GM20000 (cell line): ENCODE measurements around the gene MUTYH.

Experiments
- DNase-seq: peaks from one replicate; pipeline ENCODE4 v3.0.0; 2012; ENCODE audit warnings: low spot score
- TF ChIP-seq, protein P1 (sequence below): IDR thresholded peaks from 2 replicates; pipeline ENCODE4 v1.5.1; 2012; ENCODE audit warnings: mild to moderate bottlenecking, control low read depth; ENCODE audit errors: extremely low read depth, missing control alignments

The MUTYH gene

DNA sequence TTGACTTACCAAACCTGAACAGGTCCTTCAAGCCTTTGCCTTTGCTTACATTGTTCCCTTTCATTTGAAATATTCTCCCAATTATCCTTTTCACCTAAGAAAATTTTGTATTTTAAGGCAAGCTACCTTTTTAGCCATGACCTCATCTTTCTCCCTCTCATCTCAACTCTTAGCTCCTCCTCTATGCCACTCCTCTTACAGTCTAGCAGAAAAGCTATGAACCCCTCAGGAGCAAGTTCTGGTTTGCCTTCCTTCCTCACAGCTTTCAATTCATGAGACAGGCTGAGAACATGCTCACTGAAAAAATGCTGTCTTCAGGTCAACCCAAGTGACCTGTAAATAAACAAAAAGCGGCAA lies 8.3 kb upstream of the MUTYH start:
- TF ChIP-seq, protein P1, sequence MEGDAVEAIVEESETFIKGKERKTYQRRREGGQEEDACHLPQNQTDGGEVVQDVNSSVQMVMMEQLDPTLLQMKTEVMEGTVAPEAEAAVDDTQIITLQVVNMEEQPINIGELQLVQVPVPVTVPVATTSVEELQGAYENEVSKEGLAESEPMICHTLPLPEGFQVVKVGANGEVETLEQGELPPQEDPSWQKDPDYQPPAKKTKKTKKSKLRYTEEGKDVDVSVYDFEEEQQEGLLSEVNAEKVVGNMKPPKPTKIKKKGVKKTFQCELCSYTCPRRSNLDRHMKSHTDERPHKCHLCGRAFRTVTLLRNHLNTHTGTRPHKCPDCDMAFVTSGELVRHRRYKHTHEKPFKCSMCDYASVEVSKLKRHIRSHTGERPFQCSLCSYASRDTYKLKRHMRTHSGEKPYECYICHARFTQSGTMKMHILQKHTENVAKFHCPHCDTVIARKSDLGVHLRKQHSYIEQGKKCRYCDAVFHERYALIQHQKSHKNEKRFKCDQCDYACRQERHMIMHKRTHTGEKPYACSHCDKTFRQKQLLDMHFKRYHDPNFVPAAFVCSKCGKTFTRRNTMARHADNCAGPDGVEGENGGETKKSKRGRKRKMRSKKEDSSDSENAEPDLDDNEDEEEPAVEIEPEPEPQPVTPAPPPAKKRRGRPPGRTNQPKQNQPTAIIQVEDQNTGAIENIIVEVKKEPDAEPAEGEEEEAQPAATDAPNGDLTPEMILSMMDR: no peak
- DNase-seq: no peak

DNA sequence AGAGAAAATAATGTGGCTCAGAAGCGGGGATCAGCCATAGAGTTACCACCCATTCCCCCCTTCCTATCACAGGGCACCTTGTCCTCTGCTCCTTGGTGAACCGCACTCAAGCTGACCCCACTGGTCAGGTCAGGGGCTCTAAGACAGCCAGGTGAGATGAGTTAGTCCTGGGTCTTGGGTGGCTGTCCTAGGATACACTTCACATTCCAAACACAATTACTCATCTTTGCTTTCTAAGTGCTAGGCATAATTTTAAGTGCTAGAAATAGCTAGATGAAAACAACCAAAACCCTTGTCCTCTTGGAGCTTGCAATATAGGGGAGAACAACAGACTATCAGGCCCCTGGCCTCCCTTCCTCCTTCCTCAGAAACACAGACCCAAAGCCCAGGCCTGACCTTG lies 7.8 kb upstream of the MUTYH start:
- TF ChIP-seq, protein P1: no peak
- no peak for DNase-seq

DNA sequence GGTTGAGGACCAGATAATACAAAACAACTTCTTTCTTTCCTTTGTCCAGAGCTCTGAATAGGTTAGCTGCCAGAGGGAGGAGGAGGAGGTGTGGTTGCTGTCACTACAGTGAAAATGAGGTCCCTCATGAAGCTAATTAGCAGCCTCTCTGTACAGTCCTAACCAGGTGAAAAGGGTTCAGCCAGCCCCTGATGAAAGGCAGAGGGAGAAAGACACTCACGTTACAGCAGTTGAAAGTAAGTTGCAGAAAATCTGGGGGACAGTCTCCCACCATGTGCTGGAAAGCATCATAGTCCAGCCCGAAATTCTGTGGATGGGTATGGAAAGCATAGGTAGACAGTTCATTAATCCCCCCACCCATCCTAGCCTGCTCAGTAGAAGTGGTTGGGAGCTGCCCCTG lies 6.2 kb upstream of the MUTYH start:
- DNase-seq: no peak
- TF ChIP-seq, protein P1: no peak

DNA sequence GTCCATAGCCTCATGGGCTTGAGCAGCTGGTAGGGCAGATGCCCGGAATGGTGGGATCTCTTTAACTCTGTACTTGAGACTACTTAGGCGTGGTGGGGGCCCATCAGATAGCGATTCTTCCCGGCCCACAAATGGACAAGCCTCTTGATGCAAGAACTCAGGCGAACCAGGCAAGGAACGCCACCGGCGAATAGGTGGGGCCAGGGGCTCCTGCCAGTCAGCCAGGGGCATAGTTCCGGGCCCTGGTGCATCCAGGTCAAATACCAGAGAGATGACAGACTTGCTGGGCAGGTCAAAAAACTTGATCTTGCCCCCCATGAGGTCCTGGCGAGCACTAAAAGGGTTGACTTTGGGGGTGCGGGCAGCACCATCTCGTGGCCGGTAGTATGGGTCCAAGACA lies 4.8 kb upstream of the MUTYH start:
- TF ChIP-seq, protein P1: no peak
- no peak for DNase-seq

DNA sequence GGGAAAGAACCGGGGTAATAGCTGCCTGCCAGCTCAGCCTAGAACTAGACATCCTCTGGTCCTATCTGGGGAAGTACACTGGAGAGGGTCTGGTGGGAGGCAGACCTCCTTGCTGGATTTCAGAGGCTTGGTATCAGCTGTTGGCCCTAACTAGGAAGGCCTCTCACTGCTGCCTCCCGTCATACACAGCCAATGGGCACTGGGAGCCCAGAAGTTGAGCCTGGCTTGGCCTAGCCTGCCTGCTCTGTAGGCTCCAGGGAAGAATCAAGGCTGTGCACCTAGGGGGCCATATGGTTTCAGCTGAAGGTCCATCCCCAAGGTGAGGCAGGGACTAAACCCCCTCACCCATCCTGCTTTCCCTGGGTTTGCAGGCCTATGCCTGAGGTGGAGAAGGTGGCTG lies 4.3 kb upstream of the MUTYH start:
- DNase-seq: no peak

DNA sequence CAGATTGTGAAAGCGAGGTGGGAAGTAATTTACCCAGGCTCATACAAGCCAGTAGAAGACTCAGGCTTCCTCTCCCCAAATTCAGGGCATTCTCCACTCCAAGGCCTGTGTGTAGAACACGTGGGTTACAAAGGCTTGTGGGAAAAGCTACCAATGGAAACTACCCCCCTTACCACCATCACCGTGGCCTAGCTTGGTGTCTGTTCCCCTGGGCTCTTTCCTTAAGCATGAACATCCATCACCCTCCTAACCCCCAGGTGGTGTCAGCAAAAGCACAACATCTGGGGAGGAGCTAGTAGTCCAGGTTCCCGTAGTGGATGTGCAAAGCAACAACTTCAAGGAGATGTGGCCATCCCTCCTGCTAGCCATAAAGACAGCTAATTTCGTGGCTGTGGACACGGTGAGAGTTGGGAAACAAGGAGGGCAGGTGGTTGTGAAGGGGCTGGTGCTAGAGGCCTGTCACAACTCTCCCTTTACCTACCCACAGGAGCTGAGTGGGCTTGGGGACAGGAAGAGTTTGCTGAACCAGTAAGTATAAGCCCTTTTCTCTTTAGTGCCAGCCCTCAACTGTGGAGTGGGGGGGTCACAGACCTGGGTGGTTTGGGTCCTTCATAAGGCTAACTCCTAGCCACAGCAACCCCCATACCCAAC lies 701 bp upstream of the MUTYH start:
- TF ChIP-seq, protein P1: no peak
- no peak for DNase-seq

More for the DNA sequence above, 4.3 kb upstream of the MUTYH start:
- TF ChIP-seq, protein P1: no peak

DNA sequence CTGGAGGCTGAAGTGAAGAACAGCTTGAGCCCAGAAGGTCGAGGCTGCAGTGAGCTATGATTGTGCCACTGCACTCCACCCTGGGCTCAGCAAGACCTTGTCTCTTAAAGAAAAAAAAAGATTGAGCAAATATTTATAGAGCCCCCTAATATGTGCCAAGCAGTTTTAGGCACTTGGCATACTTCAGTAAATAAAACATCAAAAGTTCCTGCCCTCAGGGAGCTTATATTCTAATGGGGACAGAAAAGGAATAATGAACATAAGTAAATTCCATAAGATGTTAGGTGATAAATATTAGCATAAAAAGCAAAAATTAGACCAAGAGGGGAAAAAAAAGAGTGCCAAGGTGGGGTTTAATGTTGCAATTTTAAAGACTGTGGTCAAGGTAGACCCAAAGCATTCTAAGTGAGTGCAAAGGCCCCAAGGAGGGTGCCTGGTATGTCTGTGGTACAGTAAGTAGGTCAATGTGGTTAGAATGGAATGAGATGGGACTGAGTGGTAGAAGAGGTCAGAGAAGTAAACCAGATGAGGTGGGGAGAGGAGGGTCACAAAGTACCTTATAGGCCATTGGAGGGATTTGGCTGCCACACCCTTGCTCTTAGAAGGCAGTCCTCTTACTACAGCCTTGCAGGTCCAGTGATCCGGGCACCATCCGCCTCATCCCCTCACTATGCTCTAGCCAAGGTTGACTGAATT lies 2.5 kb downstream of the MUTYH start:
- TF ChIP-seq, protein P1: no peak
- no peak for DNase-seq
